Tibial nerve (tissue), 4 donors: ENCODE measurements around the gene SLAMF1. TPM values are rescaled to one million over a fixed set of nuclear protein-coding genes. Genes with fewer than 3 reads are reported as not detected.

Source experiments
- DNase-seq, 2 donors: peaks; one replicate each; pipeline ENCODE4 v3.0.0-alpha.2; 2019; ENCODE audit warnings: low spot score in 2 of 2
- H3K27ac ChIP-seq, 4 donors: fragments of 200-600 bp; sonication (generic) in 3 of 4; one replicate each; pipeline ENCODE4 v1.5.1; 2017 to 2019; ENCODE audit warnings: mild to moderate bottlenecking in 1 of 4
- H3K27me3 ChIP-seq, 2 donors: fragments of 200-600 bp; sonication (generic) in 1 of 2; one replicate each; pipeline versions ENCODE4 v1.5.1 to v1.6.0; 2017 to 2019
- H3K36me3 ChIP-seq, 3 donors: fragments of 200-600 bp; sonication (generic); one replicate each; pipeline ENCODE4 v1.5.1; 2018 to 2019
- H3K4me1 ChIP-seq, 4 donors: fragments of 200-600 bp; sonication (generic) in 3 of 4; one replicate each; pipeline ENCODE4 v1.5.1; 2017 to 2019
- H3K4me3 ChIP-seq, 4 donors: fragments of 200-600 bp; sonication (generic) in 3 of 4; one replicate each; pipeline ENCODE4 v1.5.1; 2017 to 2019; ENCODE audit warnings: mild to moderate bottlenecking in 1 of 4, moderate library complexity in 1 of 4
- H3K9me3 ChIP-seq, 4 donors: fragments of 200-600 bp; sonication (generic) in 3 of 4; one replicate each; pipeline ENCODE4 v1.5.1; 2017 to 2019
- EP300 ChIP-seq, 2 donors: sonication (generic); formaldehyde crosslinking; IDR thresholded peaks; one replicate each; pipeline ENCODE4 v1.6.1; 2017; ENCODE audit warnings: antibody characterized with exemption in 2 of 2, mild to moderate bottlenecking in 1 of 2
- POLR2A ChIP-seq, 2 donors: fragments of 450-650 bp; IDR thresholded peaks; one replicate each; pipeline ENCODE4 v1.6.1; 2017; ENCODE audit warnings: antibody characterized with exemption in 2 of 2, mild to moderate bottlenecking in 2 of 2, moderate library complexity in 2 of 2
- WGBS, 2 donors: methylation state at CpG; one replicate each; pipeline ENCODE4 v1.1.5; 2018; 5-methylcytosine and 5-hydroxymethylcytosine counted together
- total RNA-seq, 4 donors: library from RNA; depleted of rRNA; stranded (reverse); fragments of >200 nt; gene quantifications; one replicate each; pipeline ENCODE4 v1.1.0, GENCODE V29; 2016
- TF ChIP-seq, protein P1 (sequence below), 5 experiments: fragments of 200-600 bp in 3 of 5; fragments of 450-650 bp in 2 of 5; sonication (generic) in 3 of 5; IDR thresholded peaks; one replicate each; pipeline ENCODE4 v1.5.1; 2016 to 2019; ENCODE audit warnings: antibody characterized with exemption in 5 of 5, mild to moderate bottlenecking in 3 of 5, moderate library complexity in 2 of 5

SLAMF1 gene
- total RNA-seq, 4 donors from 2014 or later = 0.39 to 1.3 TPM; not detected in 2

DNA sequence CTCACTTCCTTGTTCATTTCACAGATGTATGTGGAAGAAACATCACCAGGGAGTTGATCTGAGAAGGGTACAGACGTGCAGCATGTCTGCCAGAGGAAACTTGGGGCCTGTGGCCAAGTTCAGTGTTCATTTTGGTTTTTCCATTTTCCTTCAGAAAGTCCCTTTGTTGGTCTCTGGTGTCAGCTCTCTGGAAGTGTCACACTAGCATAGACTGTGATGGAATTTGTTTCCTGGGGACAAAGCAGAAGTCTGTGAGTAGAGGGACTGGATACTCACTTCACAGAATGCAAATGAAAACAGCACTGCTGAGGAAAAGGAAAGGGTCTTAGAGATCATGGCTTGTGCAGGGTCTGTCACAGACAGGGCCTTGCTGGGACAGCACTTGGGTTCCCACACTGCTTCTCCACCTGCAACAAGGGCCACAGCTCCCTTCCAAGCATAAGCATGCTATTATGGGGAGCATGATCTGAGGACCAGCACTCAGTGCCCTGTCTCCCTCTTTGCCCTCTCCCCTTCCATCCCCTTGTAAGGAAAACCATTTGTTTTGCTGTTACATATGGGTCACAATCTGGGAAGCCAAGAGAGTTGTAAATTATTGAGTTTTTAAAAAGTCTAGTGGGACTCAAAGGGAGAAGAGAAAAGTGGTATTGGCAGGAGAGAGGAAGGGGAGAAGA, 36.1 kb downstream of the SLAMF1 start:
- H3K4me1 ChIP-seq = no peaks in the 10 kb centered on the region
- WGBS, 2 donors = 6 to 8% methylated on average over 1 of the region's 1 CpG
- DNase-seq = no peak
- no peaks in the 10 kb centered on the region for H3K36me3 ChIP-seq
- no peaks in the 10 kb centered on the region for H3K9me3 ChIP-seq
- H3K27ac ChIP-seq = no peak overlapping the region
- TF ChIP-seq, protein P1, sequence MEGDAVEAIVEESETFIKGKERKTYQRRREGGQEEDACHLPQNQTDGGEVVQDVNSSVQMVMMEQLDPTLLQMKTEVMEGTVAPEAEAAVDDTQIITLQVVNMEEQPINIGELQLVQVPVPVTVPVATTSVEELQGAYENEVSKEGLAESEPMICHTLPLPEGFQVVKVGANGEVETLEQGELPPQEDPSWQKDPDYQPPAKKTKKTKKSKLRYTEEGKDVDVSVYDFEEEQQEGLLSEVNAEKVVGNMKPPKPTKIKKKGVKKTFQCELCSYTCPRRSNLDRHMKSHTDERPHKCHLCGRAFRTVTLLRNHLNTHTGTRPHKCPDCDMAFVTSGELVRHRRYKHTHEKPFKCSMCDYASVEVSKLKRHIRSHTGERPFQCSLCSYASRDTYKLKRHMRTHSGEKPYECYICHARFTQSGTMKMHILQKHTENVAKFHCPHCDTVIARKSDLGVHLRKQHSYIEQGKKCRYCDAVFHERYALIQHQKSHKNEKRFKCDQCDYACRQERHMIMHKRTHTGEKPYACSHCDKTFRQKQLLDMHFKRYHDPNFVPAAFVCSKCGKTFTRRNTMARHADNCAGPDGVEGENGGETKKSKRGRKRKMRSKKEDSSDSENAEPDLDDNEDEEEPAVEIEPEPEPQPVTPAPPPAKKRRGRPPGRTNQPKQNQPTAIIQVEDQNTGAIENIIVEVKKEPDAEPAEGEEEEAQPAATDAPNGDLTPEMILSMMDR (IDR thresholded peaks at IDR 0.05) = no peak
- TF ChIP-seq POLR2A (IDR thresholded peaks at IDR 0.05) (no peak), EP300 (IDR thresholded peaks at IDR 0.05) (no peak)
- H3K4me3 ChIP-seq = no peak overlapping the region
- peaks cover 0 to 5% of the 10 kb centered on the region in 2 donors for H3K27me3 ChIP-seq

DNA sequence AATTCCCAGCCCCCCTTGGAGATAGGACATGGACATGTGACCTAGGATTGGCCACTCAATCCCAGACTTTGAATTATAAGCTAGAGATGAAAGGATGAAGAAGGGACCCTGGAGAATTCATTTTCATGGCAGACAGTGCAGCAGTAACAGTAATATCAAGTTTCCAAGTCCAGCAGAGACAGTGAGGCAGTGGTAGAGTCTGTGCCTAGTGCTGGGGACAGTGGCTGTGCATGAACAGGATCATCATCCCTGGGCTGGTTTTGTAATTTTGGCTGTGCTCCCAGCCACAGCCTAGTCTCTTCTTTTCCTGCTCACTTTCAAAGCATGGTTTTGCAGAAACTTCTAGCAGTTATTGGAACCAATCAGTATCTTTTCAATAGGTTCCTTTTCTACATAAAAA, 37.9 kb downstream of the SLAMF1 start:
- H3K4me3 ChIP-seq = no peak overlapping the region
- no peak for DNase-seq
- peaks cover 0 to 5% of the 10 kb centered on the region in 2 donors for H3K27me3 ChIP-seq
- H3K36me3 ChIP-seq = no peaks in the 10 kb centered on the region
- peaks cover 0 to 12% (median 0%) of the 10 kb centered on the region in 4 donors for H3K9me3 ChIP-seq
- TF ChIP-seq POLR2A (IDR thresholded peaks at IDR 0.05) = no peak
- no peak for TF ChIP-seq EP300 (IDR thresholded peaks at IDR 0.05)
- TF ChIP-seq, protein P1 (IDR thresholded peaks at IDR 0.05) = no peak
- no peak overlapping the region for H3K27ac ChIP-seq
- H3K4me1 ChIP-seq = no peaks in the 10 kb centered on the region

DNA sequence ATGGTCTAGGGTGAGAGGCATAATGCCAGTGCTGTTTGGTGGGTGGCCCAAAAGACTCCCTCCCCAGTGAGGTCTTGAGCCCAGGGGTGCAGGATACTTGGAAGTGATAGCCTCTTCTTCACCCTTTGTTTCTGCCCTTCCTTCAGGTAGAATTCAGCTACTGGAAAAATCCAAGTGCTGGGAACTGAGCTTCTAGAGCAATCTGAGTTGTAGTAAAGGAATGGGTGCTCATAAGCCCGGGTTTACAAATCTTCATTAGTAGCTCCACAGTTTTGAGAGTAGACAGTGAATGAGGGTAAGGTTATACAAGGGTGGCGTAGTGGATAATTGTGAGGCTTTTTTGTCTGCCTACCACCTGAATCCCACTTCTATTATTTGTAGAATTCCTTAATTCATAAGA, 38.3 kb downstream of the SLAMF1 start:
- H3K27ac ChIP-seq = no peak overlapping the region
- H3K27me3 ChIP-seq = peaks cover 0 to 3% of the 10 kb centered on the region in 2 donors
- peaks cover 0 to 12% (median 0%) of the 10 kb centered on the region in 4 donors for H3K9me3 ChIP-seq
- H3K4me3 ChIP-seq = no peak overlapping the region
- DNase-seq = no peak
- H3K36me3 ChIP-seq = no peaks in the 10 kb centered on the region
- H3K4me1 ChIP-seq = no peaks in the 10 kb centered on the region
- WGBS, 2 donors = 48% methylated on average over 2 of the region's 2 CpGs
- TF ChIP-seq EP300 (IDR thresholded peaks at IDR 0.05) (no peak), POLR2A (IDR thresholded peaks at IDR 0.05) (no peak)
- TF ChIP-seq, protein P1 (IDR thresholded peaks at IDR 0.05) = no peak

DNA sequence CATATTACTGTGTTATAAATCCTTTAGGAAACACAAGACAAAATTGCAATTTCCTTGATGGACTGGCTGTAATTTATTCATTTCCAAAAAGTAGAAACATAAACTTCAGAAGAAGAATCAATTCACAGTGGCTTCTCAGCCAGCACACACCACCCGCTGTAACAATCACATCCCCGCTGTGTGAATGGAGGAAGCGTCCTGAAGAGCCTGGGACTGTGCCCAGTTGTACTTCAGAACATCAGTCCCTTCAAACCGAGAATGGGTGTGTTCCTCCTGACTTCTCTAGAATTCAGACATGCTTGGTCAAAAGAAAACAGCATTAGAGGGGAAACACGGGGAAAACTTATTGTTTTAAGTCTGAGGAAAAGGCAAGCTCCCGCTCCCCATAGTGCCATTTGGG, 38.8 kb downstream of the SLAMF1 start:
- WGBS, 2 donors = 70 to 79% methylated on average over 6 of the region's 6 CpGs
- no peak for DNase-seq
- Histone ChIP-seq H3K27me3 (no peaks in the 10 kb centered on the region), H3K4me3 (no peak overlapping the region), H3K4me1 (no peaks in the 10 kb centered on the region), H3K36me3 (no peaks in the 10 kb centered on the region), H3K27ac (no peak overlapping the region), H3K9me3 (peaks cover 0 to 12% (median 0%) of the 10 kb centered on the region in 4 donors)
- TF ChIP-seq POLR2A (IDR thresholded peaks at IDR 0.05) (no peak), EP300 (IDR thresholded peaks at IDR 0.05) (no peak)
- TF ChIP-seq, protein P1 (IDR thresholded peaks at IDR 0.05) = no peak

DNA sequence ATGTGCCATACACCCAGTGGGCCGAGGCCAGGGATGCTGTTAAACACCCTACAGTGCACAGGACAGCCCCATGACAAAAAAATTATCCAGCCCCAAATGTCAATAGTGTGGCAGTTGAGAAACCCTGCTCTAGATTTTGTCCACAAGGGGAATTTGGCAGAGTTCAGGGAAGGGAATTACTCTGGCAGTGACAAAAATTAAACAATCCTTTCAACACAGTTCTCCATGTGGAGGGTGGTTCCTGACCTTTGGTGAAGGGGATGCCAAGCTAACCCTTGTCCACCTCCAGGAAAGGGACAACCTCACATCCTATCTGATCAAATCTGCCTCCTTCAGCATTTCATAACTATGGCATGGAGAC, 39.2 kb downstream of the SLAMF1 start:
- H3K36me3 ChIP-seq = no peaks in the 10 kb centered on the region
- DNase-seq = no peak
- WGBS, 2 donors = 80 to 100% methylated on average over 1 of the region's 1 CpG
- H3K27ac ChIP-seq = no peak overlapping the region
- no peak overlapping the region for H3K4me3 ChIP-seq
- peaks cover 0 to 15% (median 0%) of the 10 kb centered on the region in 4 donors for H3K9me3 ChIP-seq
- TF ChIP-seq POLR2A (IDR thresholded peaks at IDR 0.05) (no peak), EP300 (IDR thresholded peaks at IDR 0.05) (no peak)
- TF ChIP-seq, protein P1 (IDR thresholded peaks at IDR 0.05) = no peak
- H3K4me1 ChIP-seq = no peaks in the 10 kb centered on the region
- no peaks in the 10 kb centered on the region for H3K27me3 ChIP-seq
